GM19372 (cell line): ENCODE results near the gene RHBDL3.
"Not testable (repeated sequence)": the region's sequence is repeated elsewhere in the genome, so short reads cannot be mapped to it uniquely, and the experiment has no call there.

ENCODE experiments used
- ATAC-seq: cut with Tn5 transposase; IDR thresholded peaks from one replicate; pipeline ENCODE4 v1.9.1; 2021; ENCODE audit warnings: mild to moderate bottlenecking, low read depth, moderate library complexity; ENCODE audit not compliant: unreplicated experiment

Gene RHBDL3

DNA sequence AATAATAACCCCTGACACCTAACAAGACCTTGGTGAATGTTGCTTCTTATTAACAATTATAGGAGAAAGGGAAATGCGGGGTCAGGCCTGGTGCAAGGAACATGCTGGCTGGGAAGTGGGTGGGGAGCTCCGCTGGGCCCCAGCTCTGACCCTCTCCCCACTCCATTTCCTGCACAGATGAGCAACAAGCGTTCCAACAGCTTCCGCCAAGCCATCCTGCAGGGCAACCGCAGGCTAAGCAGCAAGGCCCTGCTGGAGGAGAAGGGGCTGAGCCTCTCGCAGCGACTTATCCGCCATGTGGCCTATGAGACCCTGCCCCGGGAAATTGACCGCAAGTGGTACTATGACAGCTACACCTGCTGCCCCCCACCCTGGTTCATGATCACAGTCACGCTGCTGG is 23.0 kb downstream of the RHBDL3 start:
- ATAC-seq: no peak

DNA sequence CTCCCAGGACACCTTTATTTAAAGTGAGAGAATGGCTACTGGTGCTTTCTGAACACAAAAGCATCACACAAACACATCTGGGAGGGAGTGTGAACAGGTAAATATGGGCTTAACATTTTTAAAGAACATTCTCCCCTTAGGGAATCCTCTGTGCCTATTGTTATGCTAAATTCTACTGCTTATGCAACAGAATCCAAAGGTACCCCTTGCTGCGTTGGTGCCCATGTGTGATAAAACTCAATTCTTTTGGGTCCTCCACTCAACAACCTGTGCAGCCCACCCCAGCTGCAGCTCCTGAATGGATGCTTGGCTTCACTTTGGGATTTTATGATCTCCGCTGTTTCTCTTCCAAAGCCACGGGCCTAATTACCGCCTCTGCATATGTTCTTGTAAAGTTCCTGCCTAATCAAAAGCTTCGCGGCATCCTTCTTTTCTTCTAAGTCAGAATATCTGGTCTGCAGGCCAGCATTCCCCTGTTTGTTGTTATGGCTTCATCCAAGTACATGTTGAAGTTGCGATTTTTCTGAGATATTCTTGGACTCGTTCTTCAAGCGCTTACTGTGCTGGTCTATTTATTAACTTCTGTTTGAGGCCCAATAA is 23.9 kb downstream of the RHBDL3 start:
- ATAC-seq: no peak

DNA sequence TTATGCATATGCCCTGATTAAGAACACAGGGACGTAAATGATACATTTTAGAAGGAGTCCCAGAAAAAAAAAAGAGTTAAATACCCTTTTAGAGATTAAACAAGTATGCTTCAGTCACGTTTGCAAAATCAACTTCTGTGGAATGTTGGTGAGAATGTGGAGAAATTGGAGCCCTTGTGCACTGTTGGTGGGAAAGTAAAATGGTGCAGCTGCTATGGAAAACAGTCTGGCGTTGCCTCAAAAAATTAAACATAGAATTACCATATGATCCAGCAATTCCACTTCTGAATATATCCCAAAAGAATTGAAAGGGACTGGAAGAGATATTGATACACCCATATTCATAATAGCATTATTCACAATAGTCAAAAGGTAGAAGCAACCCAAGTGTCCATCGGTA is 26.5 kb downstream of the RHBDL3 start:
- no peak for ATAC-seq

DNA sequence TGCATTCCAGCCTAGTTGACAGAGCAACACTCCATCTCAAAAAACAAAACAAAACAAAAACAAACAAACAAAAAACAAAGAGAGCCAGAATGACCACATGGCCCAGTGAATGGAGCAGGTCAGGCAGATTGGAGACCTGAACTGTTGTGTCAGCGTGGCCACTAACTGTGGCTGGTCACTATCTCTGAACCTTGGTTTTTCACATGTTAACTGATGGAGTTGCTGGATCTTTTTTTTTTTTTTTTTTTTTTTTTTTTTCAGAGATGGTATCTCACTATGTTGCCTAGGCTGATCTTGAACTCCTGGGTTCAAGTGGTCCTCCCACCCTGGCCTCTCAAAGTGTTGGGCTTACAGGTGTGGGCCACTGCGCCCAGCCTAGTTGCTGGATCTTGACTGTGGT is 31.8 kb downstream of the RHBDL3 start:
- ATAC-seq: no peak

DNA sequence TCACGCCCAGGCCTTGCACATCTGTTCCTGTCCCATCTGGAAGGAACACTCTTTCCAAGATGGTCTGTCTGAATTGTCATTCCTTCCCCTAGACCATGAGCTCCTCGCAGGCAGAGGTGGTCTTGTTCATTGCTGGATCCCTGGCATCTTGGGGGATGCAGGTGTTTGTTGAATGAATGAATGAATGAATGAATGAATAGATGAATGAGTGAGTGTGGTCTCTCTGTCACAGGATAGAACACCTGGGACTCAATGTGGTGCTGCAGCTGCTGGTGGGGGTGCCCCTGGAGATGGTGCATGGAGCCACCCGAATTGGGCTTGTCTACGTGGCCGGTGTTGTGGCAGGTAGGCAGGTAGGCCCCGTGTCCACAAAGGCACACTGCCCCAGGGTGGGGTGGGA is 32.2 kb downstream of the RHBDL3 start:
- no peak for ATAC-seq

DNA sequence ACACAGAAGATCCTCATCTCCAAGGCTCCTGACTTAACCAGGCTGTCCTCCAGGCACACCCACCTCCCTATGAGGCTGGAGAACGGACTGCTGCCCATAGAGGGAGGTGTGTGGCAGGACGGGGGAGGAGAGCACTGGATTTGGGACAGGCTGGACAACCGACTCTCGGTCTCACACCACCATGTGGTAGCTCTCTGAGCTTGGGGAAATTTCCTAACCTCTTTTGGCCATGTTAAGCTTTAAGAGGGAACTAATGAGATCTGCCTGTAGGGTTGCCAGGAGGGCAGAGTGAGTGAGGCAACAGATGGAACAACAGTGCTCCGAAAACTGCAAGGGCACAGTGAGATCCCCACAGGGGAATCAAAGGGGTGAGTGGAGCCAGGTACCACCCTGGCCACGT is 32.7 kb downstream of the RHBDL3 start:
- no peak for ATAC-seq

DNA sequence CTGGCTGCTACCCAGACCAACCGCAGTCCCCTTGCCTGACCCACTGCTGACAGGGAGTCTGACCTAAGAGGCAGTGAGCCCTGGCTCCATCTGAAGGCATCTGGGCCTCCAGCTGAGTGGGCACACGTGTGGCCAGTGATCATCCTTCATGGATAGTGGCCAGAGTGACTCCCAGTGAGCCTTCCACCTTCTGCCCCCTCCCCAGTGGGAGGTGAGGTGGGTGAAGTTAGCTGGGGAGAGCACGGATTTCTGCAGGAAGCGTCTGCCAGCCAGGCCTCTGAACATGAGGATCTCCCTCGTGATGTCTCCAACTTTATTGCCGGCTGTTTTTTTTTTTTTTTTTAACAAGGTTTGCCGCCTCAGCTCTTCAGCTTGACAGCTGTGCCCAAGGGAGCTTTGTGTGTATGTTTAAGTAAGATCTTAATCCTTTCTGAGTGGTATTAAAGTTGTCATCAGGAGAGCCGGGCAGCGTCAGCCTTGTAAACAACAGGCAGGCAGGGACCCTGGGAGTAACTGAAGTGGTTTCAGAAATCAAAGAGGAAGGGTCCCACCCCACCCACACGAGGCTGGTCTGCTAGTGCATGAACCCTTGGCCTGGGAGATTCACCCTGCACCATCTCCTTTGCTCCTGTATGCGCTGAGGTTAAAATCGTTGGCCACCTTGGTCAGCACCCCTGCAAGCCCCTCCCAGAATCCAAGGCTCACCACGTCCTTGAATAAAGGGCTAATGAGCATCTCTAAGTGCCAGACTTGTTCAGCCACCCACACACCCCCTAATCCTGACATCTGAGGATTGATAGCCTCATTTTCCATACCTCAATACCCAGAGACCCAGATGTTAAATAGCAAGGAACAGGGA is 33.3 kb downstream of the RHBDL3 start:
- no peak for ATAC-seq

DNA sequence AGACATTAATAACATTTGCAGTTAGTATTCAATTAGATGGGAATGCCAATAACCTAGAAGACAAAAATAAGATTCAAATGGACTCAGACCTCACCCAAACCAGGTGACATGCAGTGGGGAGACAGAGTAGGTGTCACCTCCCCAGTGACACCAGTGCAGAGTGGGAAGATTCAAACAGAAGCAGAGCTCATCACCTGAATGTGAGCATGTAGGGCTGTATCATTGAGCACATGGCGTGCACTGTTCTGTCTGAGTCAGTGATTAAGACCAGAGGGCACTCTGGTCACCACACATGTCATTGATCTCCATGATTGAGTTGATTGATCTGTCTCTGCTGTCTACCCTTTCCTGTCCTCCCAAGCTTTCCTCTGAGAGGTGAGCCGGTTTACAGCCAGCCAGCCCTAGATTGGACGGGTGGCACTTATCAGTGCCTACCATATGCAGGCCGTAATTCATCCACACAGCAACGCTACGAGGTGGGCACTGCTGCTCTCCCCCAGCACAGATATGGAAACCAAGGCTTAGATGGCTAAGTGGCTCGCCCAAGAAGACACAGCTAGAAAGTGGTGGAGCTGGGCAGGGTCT is 34.0 kb downstream of the RHBDL3 start:
- no peak for ATAC-seq

DNA sequence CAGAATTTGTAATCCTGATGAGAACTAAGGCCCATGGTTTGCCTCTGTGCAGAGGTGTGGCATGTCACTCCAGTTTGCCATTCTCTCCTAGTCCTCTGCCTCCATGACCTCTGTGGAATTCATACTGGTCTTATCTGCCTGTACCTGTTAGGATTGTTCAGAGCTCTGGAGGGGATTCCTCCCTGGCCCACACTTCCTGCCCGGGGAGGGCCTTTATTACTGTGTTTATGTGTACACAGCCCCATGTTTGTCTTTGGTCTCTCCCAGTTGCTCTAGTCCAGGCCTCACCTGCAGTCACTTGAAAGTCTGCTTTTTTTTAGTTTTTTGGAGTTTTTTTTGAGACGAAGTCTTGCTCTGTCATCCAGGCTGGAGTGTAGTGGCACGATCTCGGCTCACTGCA is 36.4 kb downstream of the RHBDL3 start:
- no peak for ATAC-seq

DNA sequence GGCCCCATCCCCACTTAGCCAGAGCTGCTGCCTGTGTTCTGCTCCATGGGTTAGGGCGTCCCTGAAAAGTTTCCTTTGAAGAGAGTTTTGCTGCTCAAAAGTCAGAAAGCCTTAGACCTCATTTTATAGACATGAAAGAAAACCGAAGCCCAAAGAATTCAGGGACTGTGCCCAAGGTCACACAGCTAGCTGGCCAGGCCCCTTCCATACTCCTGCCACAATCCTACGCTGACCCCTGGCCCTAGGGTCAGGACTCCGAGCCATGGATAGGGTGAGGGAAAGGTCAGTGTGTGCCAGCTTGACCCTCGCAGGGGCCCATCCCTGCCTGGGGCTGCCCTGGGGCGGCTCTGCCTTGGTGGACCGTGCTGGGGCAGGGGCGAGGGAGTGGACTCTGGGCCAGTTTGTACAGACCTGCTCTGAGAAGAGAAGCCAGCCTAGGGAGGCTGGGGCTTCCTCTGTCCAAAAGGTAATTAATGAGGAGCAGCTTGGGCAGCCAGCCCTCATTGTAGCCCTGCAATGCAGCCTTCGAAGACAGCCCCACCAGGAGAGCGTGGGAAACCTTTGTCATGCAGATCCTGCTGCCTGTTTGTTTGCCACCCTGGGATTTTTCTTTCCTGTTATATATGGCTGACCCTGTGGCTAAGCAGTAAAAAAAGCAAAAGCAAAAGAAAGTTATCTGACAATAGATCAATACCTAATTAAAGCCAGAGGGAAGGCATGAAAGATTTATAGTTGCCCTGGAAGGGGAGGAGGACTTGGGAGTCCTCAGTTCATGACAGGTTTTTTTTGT is 37.4 kb downstream of the RHBDL3 start:
- ATAC-seq: no peak

DNA sequence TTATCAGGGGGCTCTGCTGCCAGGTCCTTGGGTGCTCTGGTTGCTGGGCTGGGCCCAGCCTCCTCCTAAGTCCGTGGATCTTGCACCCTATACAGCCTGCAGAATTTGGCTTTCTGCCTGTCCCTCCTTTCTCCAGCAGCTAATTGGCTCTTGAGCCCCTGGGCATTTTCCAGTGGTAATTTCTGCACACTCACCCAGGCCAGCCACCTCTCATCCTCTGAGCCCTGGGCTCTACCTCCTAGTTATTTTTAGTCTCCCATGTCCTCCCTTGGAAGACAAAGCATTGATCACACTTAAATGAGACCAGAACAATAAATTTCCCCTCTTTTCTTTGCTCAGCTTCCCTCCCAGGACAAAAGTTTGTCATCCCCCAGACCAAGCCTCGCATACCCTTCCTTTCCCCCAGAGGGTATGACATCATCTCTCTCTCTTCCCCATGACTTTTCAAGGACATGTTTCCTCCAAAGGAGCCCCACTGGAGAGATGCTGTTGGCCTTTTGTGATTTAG is 38.2 kb downstream of the RHBDL3 start:
- no peak for ATAC-seq

DNA sequence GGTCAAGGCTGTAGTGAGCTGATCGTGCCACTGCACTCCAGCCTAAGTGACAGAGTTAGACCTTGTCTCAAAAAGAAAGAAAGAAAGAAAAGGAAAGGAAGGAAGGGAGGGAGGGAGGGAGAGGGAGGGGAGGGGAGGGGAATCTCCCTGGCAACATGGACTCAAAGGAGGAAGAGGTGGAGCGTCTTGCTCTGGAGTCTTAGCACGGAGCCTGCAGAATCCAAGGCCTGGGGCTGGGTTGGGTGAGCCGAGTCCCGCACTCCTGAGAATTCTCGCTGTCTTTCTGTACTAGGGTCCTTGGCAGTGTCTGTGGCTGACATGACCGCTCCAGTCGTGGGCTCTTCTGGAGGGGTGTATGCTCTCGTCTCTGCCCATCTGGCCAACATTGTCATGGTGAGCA is 39.4 kb downstream of the RHBDL3 start:
- ATAC-seq: no peak

DNA sequence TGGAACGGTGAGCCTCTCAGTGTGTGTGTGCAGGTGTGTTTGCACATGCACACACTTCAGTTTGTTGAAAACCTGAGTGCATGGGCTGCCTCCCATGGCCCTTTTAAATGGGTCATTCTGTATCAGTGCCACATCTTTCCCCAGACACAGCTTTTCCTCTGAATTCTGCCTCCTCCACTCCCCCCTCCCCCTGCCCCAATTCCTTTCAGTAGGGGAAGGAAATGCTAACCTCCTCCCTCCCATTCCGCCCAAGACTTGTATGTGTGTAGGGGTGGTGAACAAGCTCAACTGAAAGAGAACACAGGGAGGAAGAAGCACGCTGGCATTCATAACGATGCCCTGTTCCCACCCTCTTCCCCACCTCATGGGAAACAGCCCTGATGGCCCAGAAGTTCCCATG is 42.0 kb downstream of the RHBDL3 start:
- no peak for ATAC-seq

DNA sequence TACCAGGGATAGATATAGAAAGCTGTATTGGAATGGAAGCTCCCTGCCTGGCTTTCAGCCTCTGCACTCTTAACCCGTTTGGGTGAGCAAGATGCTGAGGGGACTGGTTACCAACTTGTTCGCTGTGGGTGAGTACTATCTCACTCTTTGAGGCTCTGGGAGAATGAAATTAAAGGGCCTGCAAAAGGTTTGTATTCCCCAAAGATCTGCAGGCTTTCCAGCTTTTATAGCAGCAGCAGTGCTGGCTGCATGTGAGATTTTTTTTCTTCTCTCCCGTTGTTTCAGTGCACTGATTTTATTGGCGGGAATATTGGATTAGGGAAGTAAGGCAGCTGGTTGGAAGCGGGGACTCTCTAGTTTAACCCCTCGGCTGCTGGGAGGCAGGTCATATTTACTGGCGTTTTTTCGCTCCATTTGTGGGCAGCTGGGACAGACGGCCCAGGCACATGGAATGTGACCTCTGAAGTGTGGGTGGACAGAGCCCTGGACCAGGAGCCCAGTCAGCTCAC is 45.5 kb downstream of the RHBDL3 start:
- no peak for ATAC-seq

DNA sequence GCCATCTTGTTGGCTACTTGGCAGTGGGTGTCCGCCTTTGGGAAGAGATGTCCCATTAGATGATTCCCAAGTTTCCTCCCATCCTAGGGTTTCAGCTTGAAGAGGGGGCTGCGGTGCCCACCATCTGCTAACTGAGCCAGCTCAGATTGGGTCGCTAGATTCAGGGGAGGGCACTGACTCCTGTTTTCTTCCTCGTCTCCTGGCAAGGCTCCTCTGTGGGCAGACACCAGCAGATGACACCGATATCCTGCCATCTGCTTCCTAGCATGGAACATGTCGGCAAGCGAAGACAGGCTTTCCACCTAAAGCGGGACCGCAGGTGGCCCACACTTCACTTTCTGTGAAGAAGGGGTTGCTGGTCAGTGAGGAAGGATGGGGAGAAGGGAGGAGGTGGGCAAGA is 49.0 kb downstream of the RHBDL3 start:
- no peak for ATAC-seq

DNA sequence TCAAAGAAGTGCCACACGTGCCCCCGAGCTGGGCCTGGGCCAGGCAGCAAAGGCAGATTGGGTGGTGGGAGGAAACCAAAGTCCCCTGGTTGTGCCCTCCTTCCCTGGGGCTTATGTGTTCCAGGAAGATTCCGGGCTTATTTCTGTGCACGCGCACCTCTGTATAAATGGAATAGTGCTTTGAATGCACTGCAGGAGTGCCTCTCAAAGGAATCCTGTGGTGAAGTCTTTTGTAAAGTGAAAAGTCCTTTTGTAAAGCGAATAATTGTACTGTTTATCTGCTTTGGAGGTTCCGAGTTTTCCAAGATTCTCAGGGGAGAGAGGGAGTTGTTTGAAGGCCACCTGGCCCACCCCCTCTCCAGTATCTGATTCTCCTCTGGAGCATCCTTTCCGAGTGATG is 49.5 kb downstream of the RHBDL3 start:
- ATAC-seq: no peak

DNA sequence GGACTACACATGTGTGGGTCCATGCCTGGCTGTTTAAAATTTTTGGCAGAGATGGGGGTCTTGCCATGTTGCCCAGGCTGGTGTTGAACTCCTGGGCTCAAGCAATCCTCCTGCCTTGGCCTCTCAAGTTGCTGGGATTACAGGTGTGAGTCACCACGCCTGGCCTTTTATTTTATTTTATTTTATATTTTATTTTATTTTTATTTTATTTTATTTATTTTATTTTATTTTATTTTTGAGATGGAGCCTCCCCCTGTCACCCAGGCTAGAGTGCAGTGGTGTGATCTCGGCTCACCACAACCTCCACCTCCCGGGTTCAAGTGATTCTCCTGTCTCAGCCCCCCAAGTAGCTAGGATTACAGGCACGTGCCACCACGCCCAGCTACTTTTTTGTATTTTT is 51.0 kb downstream of the RHBDL3 start:
- ATAC-seq: not testable (repeated sequence)

DNA sequence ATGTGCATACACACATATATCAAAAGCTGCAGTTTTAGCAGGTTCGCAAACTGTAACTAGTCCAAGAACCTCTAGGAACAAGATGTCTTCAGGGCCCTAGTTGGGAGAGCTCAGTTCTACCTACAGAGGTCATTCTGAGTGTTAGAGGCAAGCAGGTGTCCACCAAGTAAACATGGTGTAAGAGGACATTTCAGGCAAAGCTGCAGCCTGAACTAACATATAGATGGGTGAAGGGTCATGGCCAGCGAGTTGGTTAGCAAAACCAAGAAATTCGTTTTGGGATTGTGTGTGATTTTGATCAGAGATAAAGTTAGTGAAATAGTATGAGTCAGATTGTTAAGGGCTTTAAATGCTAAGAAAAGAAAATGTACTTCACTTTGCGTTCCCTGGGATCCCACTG is 51.7 kb downstream of the RHBDL3 start:
- no peak for ATAC-seq

DNA sequence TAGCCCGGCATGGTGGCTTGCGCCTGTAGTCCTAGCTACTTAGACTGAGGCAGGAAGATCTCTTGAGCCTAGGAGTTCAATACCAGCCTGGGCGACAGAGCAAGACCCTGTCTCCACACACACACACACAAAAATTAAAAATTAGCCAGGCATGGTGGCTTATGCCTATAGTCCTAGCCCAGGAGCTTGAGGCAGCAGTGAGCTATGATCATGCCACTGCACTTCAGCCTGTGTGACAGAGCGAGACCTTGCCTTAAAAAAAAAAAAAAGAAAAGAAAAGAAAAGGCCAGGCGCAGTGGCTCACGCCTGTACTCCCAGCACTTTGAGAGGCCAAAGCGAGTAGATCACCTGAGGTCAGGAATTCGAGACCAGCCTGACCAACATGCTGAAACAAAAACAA is 52.4 kb downstream of the RHBDL3 start:
- ATAC-seq: no peak

DNA sequence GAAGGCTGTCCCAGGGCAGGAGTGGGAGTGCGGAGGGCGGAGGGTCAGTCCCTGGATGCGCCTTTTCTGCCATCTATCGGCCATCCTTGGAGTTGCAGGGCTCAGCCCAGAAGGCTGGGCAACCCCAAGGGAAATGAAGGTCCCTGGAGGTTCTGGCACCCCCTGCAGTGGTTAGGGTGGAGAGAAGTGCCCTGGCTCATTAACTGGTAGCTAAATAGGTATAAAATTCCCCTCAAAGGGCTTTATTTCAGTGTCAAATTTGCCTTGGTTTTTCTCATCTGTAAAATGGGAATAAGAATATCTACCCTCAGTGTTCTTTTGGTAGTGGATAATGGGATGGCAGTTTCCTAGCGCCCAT is 53.9 kb downstream of the RHBDL3 start:
- peak; percentile 64 for ATAC-seq

DNA sequence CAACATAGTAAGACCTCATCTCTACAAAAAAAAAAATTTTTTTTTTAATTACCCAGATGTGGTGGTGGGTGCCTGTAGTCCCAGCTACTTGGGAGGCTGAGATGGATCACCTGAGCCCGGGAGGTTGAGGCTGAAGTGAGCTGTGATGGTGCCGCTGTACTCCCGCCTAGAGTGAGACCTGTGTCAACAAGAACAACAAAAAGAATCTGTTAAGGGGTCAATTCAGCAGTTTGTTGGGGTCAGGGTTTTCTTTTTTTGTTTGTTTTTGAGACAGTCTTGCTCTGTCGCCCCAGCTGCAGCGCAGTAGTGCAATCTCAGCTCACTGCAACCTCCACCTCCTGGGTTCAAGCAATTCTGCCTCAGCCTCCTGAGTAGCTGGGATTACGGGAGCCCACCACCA is 54.4 kb downstream of the RHBDL3 start:
- not testable (repeated sequence) for ATAC-seq
